Measurements from ENCODE around the gene FAM216B.

DNA sequence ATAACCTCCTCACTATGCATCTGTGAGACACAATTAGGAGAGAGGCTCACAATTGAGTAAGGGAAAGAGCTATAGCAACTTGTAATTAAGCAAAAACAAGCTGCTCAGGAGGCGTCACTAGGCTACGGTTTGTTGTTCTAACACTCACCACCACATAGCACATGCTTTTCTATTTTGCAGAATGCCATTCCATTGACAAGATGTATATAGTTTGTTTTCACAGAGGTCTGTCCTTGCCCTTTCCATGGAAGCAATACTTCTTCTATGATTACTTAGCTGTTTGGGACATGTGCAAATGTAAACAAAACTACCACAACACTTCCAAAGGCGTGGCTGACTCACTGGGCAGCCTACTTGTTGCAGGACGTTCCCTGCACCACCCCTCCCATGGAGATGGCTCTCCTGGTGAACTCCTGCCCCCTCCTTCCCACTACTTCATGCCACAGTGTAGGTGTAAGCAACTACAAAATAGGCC is 33.9 kb upstream of the FAM216B start:
- TF ChIP-seq FOXK2 (IDR thresholded peaks at IDR 0.05) (no peak), FOXM1 (IDR thresholded peaks at IDR 0.05; ENCODE audit: borderline replicate concordance) (no peak), ZNF384 (IDR thresholded peaks at IDR 0.05) (no peak), FOXA1 (IDR thresholded peaks at IDR 0.05) (no peak), BHLHE40 (IDR thresholded peaks at IDR 0.05; ENCODE audit: borderline replicate concordance) (no peak), SP1 (IDR thresholded peaks at IDR 0.05) (no peak), HDGF (IDR thresholded peaks at IDR 0.05; ENCODE audit: borderline replicate concordance) (no peak), NFRKB (IDR thresholded peaks at IDR 0.05) (no peak), ARNT (IDR thresholded peaks at IDR 0.05) (no peak), TARDBP (IDR thresholded peaks at IDR 0.05) (no peak)

Measured in HEK293T (cell line).